GM12864 (cell line): Measurements from ENCODE around the gene RHOXF1.
"Not testable (repeated sequence)": the region's sequence is repeated elsewhere in the genome, so short reads cannot be mapped to it uniquely, and the experiment has no call there.

Experiments
- DNase-seq: peaks from one replicate; pipeline ENCODE4 v3.0.0-alpha.2; 2011; ENCODE audit warnings: low read depth
- H3K4me3 ChIP-seq: 2 replicates; pipeline ENCODE4 v1.5.1; 2011; ENCODE audit warnings: mild to moderate bottlenecking, low read depth, low read length, control low read depth
- CTCF ChIP-seq: IDR thresholded peaks from 2 replicates; pipeline ENCODE4 v1.5.1; 2011; ENCODE audit warnings: low read depth, mild to moderate bottlenecking, moderate library complexity, low read length, control low read depth, inconsistent platforms; ENCODE audit errors: missing control alignments

The RHOXF1 gene

GRCh38 chrX:120137439-120137838 is 21.7 kb upstream of the RHOXF1 start:
- TF ChIP-seq CTCF, result no peak
- DNase-seq, result no peak
- no peak overlapping the region for H3K4me3 ChIP-seq

- no peak for DNase-seq
- no peak overlapping the region for H3K4me3 ChIP-seq
- TF ChIP-seq CTCF, result no peak
These were observed 21.1 kb upstream of the RHOXF1 start for GRCh38 chrX:120136840-120137239.

- DNase-seq, result no peak
- no peak overlapping the region for H3K4me3 ChIP-seq
- TF ChIP-seq CTCF, result no peak
These were observed 20.4 kb upstream of the RHOXF1 start for GRCh38 chrX:120136128-120136527.

GRCh38 chrX:120128306-120128846 is 12.7 kb upstream of the RHOXF1 start:
- H3K4me3 ChIP-seq, result not testable (repeated sequence)

GRCh38 chrX:120125444-120125843 is 9.7 kb upstream of the RHOXF1 start:
- DNase-seq, result no peak
- H3K4me3 ChIP-seq, result no peak overlapping the region
- TF ChIP-seq CTCF, result no peak

More at GRCh38 chrX:120128306-120128846, 12.7 kb upstream of the RHOXF1 start:
- not testable (repeated sequence) for DNase-seq

- no peak overlapping the region for H3K4me3 ChIP-seq
- TF ChIP-seq CTCF, result no peak
- no peak for DNase-seq
These were observed 4.5 kb upstream of the RHOXF1 start for GRCh38 chrX:120120223-120120622.

GRCh38 chrX:120111611-120112010 is 4.1 kb downstream of the RHOXF1 start:
- no peak overlapping the region for H3K4me3 ChIP-seq
- no peak for TF ChIP-seq CTCF
- DNase-seq, result no peak

- DNase-seq, result no peak
- TF ChIP-seq CTCF, result no peak
- no peak overlapping the region for H3K4me3 ChIP-seq
These were observed 6.3 kb downstream of the RHOXF1 start for GRCh38 chrX:120109378-120109777.

- H3K4me3 ChIP-seq, DNase-seq: not testable (repeated sequence)
These were observed 11.0 kb downstream of the RHOXF1 start for GRCh38 chrX:120104707-120105106.

- DNase-seq, H3K4me3 ChIP-seq: not testable (repeated sequence)
These were observed 14.7 kb downstream of the RHOXF1 start for GRCh38 chrX:120101057-120101456.
